ENCODE measurements around the gene CLTC. TPM values are rescaled to one million over a fixed set of nuclear protein-coding genes. Genes with fewer than 3 reads are reported as not detected.

Gene CLTC
- total and polyA plus RNA-seq, 2 of the 8 experiments (the other 6 are each of a cell fraction or from before 2014, with no cell fraction given) = 175 to 283 TPM

DNA sequence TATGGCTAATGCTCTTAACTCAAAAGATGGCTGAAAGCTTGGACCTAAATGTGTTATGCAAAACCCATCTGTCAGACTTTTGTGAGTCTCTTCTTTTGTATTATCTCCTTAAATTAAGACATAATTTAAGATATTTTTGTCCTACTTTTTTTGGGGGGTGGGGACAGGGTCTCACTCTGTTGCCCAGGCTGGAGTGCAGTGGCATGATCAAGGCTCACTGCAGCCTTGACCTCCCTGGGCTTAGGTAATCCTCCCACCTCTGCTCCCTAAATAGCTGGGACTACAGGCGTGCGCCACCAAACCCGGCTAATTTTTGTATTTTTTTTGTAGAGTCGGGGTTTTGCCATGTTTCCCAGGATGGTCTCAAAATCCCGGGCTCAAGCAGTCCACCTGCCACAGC is 7.1 kb downstream of the CLTC start (continued):
- TF ChIP-seq, protein P1, sequence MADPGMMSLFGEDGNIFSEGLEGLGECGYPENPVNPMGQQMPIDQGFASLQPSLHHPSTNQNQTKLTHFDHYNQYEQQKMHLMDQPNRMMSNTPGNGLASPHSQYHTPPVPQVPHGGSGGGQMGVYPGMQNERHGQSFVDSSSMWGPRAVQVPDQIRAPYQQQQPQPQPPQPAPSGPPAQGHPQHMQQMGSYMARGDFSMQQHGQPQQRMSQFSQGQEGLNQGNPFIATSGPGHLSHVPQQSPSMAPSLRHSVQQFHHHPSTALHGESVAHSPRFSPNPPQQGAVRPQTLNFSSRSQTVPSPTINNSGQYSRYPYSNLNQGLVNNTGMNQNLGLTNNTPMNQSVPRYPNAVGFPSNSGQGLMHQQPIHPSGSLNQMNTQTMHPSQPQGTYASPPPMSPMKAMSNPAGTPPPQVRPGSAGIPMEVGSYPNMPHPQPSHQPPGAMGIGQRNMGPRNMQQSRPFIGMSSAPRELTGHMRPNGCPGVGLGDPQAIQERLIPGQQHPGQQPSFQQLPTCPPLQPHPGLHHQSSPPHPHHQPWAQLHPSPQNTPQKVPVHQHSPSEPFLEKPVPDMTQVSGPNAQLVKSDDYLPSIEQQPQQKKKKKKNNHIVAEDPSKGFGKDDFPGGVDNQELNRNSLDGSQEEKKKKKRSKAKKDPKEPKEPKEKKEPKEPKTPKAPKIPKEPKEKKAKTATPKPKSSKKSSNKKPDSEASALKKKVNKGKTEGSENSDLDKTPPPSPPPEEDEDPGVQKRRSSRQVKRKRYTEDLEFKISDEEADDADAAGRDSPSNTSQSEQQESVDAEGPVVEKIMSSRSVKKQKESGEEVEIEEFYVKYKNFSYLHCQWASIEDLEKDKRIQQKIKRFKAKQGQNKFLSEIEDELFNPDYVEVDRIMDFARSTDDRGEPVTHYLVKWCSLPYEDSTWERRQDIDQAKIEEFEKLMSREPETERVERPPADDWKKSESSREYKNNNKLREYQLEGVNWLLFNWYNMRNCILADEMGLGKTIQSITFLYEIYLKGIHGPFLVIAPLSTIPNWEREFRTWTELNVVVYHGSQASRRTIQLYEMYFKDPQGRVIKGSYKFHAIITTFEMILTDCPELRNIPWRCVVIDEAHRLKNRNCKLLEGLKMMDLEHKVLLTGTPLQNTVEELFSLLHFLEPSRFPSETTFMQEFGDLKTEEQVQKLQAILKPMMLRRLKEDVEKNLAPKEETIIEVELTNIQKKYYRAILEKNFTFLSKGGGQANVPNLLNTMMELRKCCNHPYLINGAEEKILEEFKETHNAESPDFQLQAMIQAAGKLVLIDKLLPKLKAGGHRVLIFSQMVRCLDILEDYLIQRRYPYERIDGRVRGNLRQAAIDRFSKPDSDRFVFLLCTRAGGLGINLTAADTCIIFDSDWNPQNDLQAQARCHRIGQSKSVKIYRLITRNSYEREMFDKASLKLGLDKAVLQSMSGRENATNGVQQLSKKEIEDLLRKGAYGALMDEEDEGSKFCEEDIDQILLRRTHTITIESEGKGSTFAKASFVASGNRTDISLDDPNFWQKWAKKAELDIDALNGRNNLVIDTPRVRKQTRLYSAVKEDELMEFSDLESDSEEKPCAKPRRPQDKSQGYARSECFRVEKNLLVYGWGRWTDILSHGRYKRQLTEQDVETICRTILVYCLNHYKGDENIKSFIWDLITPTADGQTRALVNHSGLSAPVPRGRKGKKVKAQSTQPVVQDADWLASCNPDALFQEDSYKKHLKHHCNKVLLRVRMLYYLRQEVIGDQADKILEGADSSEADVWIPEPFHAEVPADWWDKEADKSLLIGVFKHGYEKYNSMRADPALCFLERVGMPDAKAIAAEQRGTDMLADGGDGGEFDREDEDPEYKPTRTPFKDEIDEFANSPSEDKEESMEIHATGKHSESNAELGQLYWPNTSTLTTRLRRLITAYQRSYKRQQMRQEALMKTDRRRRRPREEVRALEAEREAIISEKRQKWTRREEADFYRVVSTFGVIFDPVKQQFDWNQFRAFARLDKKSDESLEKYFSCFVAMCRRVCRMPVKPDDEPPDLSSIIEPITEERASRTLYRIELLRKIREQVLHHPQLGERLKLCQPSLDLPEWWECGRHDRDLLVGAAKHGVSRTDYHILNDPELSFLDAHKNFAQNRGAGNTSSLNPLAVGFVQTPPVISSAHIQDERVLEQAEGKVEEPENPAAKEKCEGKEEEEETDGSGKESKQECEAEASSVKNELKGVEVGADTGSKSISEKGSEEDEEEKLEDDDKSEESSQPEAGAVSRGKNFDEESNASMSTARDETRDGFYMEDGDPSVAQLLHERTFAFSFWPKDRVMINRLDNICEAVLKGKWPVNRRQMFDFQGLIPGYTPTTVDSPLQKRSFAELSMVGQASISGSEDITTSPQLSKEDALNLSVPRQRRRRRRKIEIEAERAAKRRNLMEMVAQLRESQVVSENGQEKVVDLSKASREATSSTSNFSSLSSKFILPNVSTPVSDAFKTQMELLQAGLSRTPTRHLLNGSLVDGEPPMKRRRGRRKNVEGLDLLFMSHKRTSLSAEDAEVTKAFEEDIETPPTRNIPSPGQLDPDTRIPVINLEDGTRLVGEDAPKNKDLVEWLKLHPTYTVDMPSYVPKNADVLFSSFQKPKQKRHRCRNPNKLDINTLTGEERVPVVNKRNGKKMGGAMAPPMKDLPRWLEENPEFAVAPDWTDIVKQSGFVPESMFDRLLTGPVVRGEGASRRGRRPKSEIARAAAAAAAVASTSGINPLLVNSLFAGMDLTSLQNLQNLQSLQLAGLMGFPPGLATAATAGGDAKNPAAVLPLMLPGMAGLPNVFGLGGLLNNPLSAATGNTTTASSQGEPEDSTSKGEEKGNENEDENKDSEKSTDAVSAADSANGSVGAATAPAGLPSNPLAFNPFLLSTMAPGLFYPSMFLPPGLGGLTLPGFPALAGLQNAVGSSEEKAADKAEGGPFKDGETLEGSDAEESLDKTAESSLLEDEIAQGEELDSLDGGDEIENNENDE (IDR thresholded peaks at IDR 0.05; ENCODE audit: insufficient replicate concordance, low read length) = no peak
- TF ChIP-seq TAF7 (optimal IDR thresholded peaks at IDR 0.05; ENCODE audit: borderline replicate concordance, low read depth, low read length) (no peak), CBX8 (IDR thresholded peaks at IDR 0.05; ENCODE audit: borderline replicate concordance, low read depth, low read length) (no peak), JUND (IDR thresholded peaks at IDR 0.05; ENCODE audit: low read length) (no peak), NRF1 (IDR thresholded peaks at IDR 0.05; ENCODE audit: low read depth, low read length) (no peak), RXRA (IDR thresholded peaks at IDR 0.05; ENCODE audit: insufficient read depth, low read depth, low read length) (no peak), HDAC6 (IDR thresholded peaks at IDR 0.05; ENCODE audit: low read depth, low read length) (no peak), KDM5A (IDR thresholded peaks at IDR 0.05; ENCODE audit: low read length) (no peak)
- TF ChIP-seq, protein P2, sequence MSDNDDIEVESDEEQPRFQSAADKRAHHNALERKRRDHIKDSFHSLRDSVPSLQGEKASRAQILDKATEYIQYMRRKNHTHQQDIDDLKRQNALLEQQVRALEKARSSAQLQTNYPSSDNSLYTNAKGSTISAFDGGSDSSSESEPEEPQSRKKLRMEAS (IDR thresholded peaks at IDR 0.05) = no peak

All from H1 (cell line).